SU-DHL-6 (cell line): ENCODE data around the gene TAOK1.

Experiments used
- H2AFZ ChIP-seq: fragments of 200-600 bp; sonication (generic); 2 replicates; pipeline ENCODE4 v1.6.1; 2014; ENCODE audit warnings: low read depth, mild to moderate bottlenecking, moderate library complexity, mixed read lengths, antibody characterized with exemption, low read length; ENCODE audit not compliant: severe bottlenecking
- H3F3A ChIP-seq: fragments of 200-600 bp; shearing (Covaris generic); 2 replicates; pipeline ENCODE4 v1.6.0; 2016; ENCODE audit warnings: antibody characterized with exemption, mild to moderate bottlenecking; ENCODE audit not compliant: insufficient read depth
- H3K27ac ChIP-seq: fragments of 200-600 bp; sonication (generic); 2 replicates; pipeline ENCODE4 v1.5.1; 2016; ENCODE audit warnings: low read depth, mild to moderate bottlenecking, low read length, moderate library complexity, mixed read lengths
- H3K27me3 ChIP-seq: fragments of 200-600 bp; sonication (generic), shearing (Covaris generic); 2 replicates; pipeline ENCODE4 v1.6.0; 2014; ENCODE audit warnings: mild to moderate bottlenecking, low read length
- H3K36me3 ChIP-seq: fragments of 200-600 bp; sonication (generic); 2 replicates; pipeline ENCODE4 v1.6.1; 2014; ENCODE audit warnings: mild to moderate bottlenecking, low read length, mixed read lengths
- H3K4me2 ChIP-seq: fragments of 300-600, 200-600 bp; shearing (Covaris generic), sonication (generic); 2 replicates; pipeline ENCODE4 v1.6.0; 2014; ENCODE audit warnings: low read length, low read depth, mild to moderate bottlenecking; ENCODE audit not compliant: poor library complexity, severe bottlenecking
- H3K4me3 ChIP-seq: fragments of 200-600 bp; sonication (generic); 2 replicates; pipeline ENCODE4 v1.5.1; 2014; ENCODE audit warnings: antibody characterized with exemption, low read length, mild to moderate bottlenecking, mixed read lengths; ENCODE audit not compliant: insufficient read depth, poor library complexity, severe bottlenecking
- H3K79me2 ChIP-seq: fragments of 200-600 bp; sonication (generic); 2 replicates; pipeline ENCODE4 v1.6.1; 2014; ENCODE audit warnings: mild to moderate bottlenecking, low read length, moderate library complexity; ENCODE audit not compliant: insufficient read depth
- H3K9ac ChIP-seq: fragments of 200-600 bp; sonication (generic); 2 replicates; pipeline ENCODE4 v1.7.0; 2014; ENCODE audit warnings: mild to moderate bottlenecking, low read length
- H3K9me2 ChIP-seq: fragments of 200-600 bp; sonication (generic); replicated peaks from 2 replicates; pipeline ENCODE4 v1.6.1; 2014; ENCODE audit warnings: low read length; ENCODE audit not compliant: insufficient read depth
- H3K9me3 ChIP-seq: fragments of 200-600 bp; sonication (generic); 2 replicates; pipeline ENCODE4 v1.6.1; 2014; ENCODE audit warnings: low read length, mixed read lengths; ENCODE audit not compliant: insufficient read depth
- H4K20me1 ChIP-seq: fragments of 200-600 bp; sonication (generic); 2 replicates; pipeline ENCODE4 v1.6.1; 2014; ENCODE audit warnings: low read depth, mild to moderate bottlenecking, antibody characterized with exemption, low read length, moderate library complexity, mixed read lengths
- EZH2phosphoT487 ChIP-seq: fragments of 200-600 bp; sonication (generic), shearing (Covaris generic); conservative IDR thresholded peaks from 2 replicates; pipeline ENCODE4 v1.6.1; 2018; ENCODE audit warnings: mild to moderate bottlenecking, antibody characterized with exemption, low read length, moderate library complexity, mixed read lengths
- TF ChIP-seq, protein P1 (sequence below): fragments of 200-600 bp; sonication (generic); IDR thresholded peaks from one replicate; pipeline ENCODE4 v1.5.1; 2017; ENCODE audit warnings: antibody characterized with exemption, mild to moderate bottlenecking, low read length, moderate library complexity; ENCODE audit not compliant: insufficient read depth, poor library complexity, severe bottlenecking

TAOK1 gene

DNA sequence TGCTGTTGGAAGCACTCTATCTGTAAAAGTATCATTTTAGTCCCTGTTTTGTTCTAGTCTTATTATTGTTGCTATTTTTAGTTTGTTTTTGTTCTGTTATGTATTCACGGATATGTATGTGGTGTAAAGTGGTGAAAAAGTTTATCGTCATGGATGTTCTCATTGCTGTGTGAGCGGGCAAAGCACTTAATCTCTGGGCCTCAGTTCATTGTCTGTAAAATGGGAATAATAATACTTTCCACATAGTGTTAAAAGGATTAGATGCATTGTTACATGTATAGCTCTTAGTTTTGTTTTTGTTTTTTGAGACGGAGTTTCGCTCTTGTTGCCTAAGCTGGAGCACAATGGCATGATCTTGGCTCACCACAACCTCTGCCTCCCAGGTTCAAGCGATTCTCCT is 19.8 kb downstream of the TAOK1 start:
- no peak overlapping the region for H3K27ac ChIP-seq
- no peak overlapping the region for H3K4me2 ChIP-seq
- H4K20me1 ChIP-seq, result peaks cover 7% of the 10 kb centered on the region; the same call in 1 of the 2 replicates
- H3K36me3 ChIP-seq, result no peaks in the 10 kb centered on the region; the same call in 1 of the 2 replicates
- no peak for TF ChIP-seq EZH2phosphoT487
- TF ChIP-seq, protein P1, sequence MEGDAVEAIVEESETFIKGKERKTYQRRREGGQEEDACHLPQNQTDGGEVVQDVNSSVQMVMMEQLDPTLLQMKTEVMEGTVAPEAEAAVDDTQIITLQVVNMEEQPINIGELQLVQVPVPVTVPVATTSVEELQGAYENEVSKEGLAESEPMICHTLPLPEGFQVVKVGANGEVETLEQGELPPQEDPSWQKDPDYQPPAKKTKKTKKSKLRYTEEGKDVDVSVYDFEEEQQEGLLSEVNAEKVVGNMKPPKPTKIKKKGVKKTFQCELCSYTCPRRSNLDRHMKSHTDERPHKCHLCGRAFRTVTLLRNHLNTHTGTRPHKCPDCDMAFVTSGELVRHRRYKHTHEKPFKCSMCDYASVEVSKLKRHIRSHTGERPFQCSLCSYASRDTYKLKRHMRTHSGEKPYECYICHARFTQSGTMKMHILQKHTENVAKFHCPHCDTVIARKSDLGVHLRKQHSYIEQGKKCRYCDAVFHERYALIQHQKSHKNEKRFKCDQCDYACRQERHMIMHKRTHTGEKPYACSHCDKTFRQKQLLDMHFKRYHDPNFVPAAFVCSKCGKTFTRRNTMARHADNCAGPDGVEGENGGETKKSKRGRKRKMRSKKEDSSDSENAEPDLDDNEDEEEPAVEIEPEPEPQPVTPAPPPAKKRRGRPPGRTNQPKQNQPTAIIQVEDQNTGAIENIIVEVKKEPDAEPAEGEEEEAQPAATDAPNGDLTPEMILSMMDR, result no peak
- no peaks in the 10 kb centered on the region for H3K9me2 ChIP-seq
- no peaks in the 10 kb centered on the region for H3K27me3 ChIP-seq
- no peak overlapping the region for H3K9ac ChIP-seq
- H2AFZ ChIP-seq, result no peak overlapping the region
- peaks cover 94% of the 10 kb centered on the region for H3K79me2 ChIP-seq
- no peak overlapping the region for H3K4me3 ChIP-seq
- H3F3A ChIP-seq, result 0 out of 2 replicates have a peak, but pooled peaks cover under 1% of the 10 kb centered on the region
- H3K9me3 ChIP-seq, result no peaks in the 10 kb centered on the region

DNA sequence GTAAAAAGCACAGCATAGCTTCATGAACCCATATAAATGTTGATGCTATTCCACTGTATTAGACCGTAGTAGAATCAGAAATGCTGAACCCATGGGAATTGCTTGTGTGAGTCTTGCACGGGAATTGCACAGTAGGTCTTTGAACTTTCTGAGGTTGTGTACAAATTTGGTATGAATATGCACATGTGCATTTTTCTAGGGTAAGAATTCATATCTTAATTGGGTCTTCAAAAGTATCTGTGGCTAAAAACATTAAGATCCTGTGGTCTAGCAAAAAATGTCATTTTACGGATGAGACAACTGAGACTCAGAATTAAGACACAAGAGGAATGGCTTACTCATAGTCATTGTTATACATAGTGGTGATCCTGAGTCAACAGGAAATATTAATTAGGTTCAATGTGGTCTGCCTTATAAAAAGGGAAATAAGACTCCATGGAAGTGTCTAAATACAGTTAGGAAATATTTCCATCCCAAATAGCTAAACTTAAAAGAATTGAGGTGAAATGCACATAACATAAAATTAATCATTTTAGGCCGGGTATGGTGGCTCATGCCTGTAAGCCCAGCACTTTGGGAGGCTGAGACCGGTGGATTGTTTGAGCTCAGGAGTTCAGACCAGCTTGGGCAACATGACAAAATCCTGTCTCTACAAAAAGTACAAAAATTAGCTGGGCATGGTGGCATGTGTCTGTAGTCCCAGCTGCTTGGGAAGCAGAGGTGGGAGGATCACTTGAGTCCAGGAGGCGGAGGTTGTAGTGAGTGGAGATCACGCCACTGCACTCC is 22.8 kb downstream of the TAOK1 start:
- H3K27ac ChIP-seq, result no peak overlapping the region
- H3K4me3 ChIP-seq, result no peak overlapping the region
- H2AFZ ChIP-seq, result no peak overlapping the region
- H3K9me2 ChIP-seq, result no peaks in the 10 kb centered on the region
- no peaks in the 10 kb centered on the region for H3K27me3 ChIP-seq
- H4K20me1 ChIP-seq, result peaks cover 8% of the 10 kb centered on the region; the same call in 1 of the 2 replicates
- no peaks in the 10 kb centered on the region for H3K9me3 ChIP-seq
- no peak for TF ChIP-seq EZH2phosphoT487
- H3K9ac ChIP-seq, result no peak overlapping the region
- no peaks in the 10 kb centered on the region for H3K36me3 ChIP-seq
- H3F3A ChIP-seq, result 0 out of 2 replicates have a peak, but pooled peaks cover 6% of the 10 kb centered on the region
- no peak overlapping the region for H3K4me2 ChIP-seq
- peaks cover 95% of the 10 kb centered on the region for H3K79me2 ChIP-seq

DNA sequence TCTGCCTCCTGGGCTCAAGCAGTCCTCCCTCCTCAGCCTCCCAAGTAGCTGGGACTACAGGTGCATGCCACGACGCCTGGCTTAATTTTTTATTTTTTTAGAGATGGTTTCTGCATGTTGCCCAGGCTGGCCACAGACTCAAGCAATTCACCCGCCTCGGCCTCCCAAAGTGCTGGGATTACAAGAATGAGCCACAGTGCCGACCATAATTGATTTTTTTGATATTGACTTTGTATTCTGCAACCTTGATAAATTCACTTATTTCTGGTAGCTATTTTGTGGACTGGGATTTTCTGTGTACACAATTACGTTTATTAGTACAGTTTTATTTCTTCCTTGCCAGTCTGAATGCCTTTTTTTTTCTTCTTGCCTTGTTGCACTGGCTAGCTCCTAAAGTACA is 30.0 kb downstream of the TAOK1 start:
- Histone ChIP-seq H4K20me1 (0 out of 2 replicates have a peak, but pooled peaks cover 3% of the 10 kb centered on the region), H3K4me2 (no peak overlapping the region), H3K36me3 (peaks cover 2% of the 10 kb centered on the region; the same call in 1 of the 2 replicates), H3K27ac (no peak overlapping the region), H2AFZ (no peak overlapping the region), H3K9ac (no peak overlapping the region), H3K9me2 (no peaks in the 10 kb centered on the region), H3K27me3 (no peaks in the 10 kb centered on the region), H3K4me3 (no peak overlapping the region), H3F3A (peaks cover 10% of the 10 kb centered on the region; the same call in 1 of the 2 replicates), H3K9me3 (no peaks in the 10 kb centered on the region), H3K79me2 (peaks cover 98% of the 10 kb centered on the region)
- TF ChIP-seq, protein P1, result no peak
- no peak for TF ChIP-seq EZH2phosphoT487

- Histone ChIP-seq H3K9me2 (no peaks in the 10 kb centered on the region), H3F3A (no peaks in the 10 kb centered on the region), H3K27me3 (no peaks in the 10 kb centered on the region), H4K20me1 (peaks cover 19% of the 10 kb centered on the region; the same call in 1 of the 2 replicates), H3K36me3 (no peaks in the 10 kb centered on the region), H3K79me2 (peaks cover 97% of the 10 kb centered on the region), H3K27ac (no peak overlapping the region), H3K4me2 (no peak overlapping the region), H3K9me3 (no peaks in the 10 kb centered on the region), H2AFZ (no peak overlapping the region), H3K9ac (no peak overlapping the region), H3K4me3 (no peak overlapping the region)
- TF ChIP-seq, protein P1, result no peak
- no peak for TF ChIP-seq EZH2phosphoT487
Observed at GRCh38 chr17:29430275-29430674, 40.1 kb downstream of the TAOK1 start.
